ENCODE results near the gene TRAPPC8. TPM values are rescaled to one million over a fixed set of nuclear protein-coding genes. Genes with fewer than 3 reads are reported as not detected.
"Not testable (repeated sequence)": the region's sequence is repeated elsewhere in the genome, so short reads cannot be mapped to it uniquely, and the experiment has no call there.

Gene TRAPPC8
- total RNA-seq, 3 donors from 2014 or later, result 32.3 to 35.9 (median 33.9) TPM

DNA sequence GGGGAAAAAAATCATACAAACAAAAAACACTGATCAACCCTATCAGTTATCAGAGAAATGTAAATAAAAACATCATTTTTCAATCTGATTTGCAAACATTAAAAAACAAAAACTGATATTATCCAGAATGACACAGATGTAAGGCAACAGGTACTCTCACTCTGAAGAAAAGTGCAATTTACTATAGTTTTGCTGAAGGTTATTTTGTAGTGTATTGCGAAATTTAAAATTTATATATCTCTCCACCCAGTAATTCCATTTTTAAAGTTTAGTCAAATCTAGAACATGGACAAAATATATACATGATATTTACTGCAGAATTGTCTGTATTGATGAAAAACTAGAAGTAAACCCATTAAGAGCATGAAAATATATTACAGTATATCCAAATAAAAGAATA is 79.8 kb downstream of the TRAPPC8 start:
- no peak overlapping the region for H3K4me3 Mint-ChIP-seq
- ATAC-seq (no peak), DNase-seq (no peak)
- H3K9me3 Mint-ChIP-seq, result no peaks in the 10 kb centered on the region
- H3K4me1 Mint-ChIP-seq (ENCODE audit: low read depth), result no peaks in the 10 kb centered on the region
- H3K36me3 Mint-ChIP-seq (ENCODE audit: insufficient read depth), result peaks cover 28% of the 10 kb centered on the region
- H3K27me3 Mint-ChIP-seq (ENCODE audit: low read depth), result no peaks in the 10 kb centered on the region

GRCh38 chr18:31860488-31860887 is 82.4 kb downstream of the TRAPPC8 start:
- no peaks in the 10 kb centered on the region for H3K4me1 Mint-ChIP-seq (ENCODE audit: low read depth)
- H3K36me3 Mint-ChIP-seq (ENCODE audit: insufficient read depth), result peaks cover 31% of the 10 kb centered on the region
- no peaks in the 10 kb centered on the region for H3K27me3 Mint-ChIP-seq (ENCODE audit: low read depth)
- H3K9me3 Mint-ChIP-seq, result no peaks in the 10 kb centered on the region
- ATAC-seq, result no peak
- no peak for DNase-seq
- no peak overlapping the region for H3K4me3 Mint-ChIP-seq

GRCh38 chr18:31857526-31858106 is 85.3 kb downstream of the TRAPPC8 start:
- DNase-seq (no peak), ATAC-seq (no peak)
- no peak overlapping the region for H3K4me3 Mint-ChIP-seq
- no peaks in the 10 kb centered on the region for H3K4me1 Mint-ChIP-seq (ENCODE audit: low read depth)
- no peaks in the 10 kb centered on the region for H3K9me3 Mint-ChIP-seq
- no peaks in the 10 kb centered on the region for H3K27me3 Mint-ChIP-seq (ENCODE audit: low read depth)
- peaks cover 40% of the 10 kb centered on the region for H3K36me3 Mint-ChIP-seq (ENCODE audit: insufficient read depth)

DNA sequence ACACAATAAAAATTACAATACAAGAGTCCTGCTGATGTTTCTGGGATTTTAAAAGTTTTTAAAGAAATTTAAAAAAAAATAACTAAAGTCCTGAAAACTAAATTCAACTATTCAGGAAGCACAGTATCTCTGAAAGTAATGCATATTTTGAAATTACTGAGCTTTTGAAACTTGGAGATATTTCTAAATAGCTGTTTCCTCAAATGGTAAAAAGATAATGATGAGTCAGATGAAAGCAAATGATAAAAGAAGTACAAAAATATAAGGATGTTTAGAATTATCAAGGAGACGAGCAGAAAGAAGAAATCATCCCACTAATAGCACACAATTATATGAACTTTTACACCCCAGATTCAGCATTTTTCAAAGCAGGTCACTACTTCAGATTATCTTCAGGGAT is 92.1 kb downstream of the TRAPPC8 start:
- Mint-ChIP-seq H3K36me3 (ENCODE audit: insufficient read depth) (peaks cover 25% of the 10 kb centered on the region), H3K4me3 (no peak overlapping the region), H3K9me3 (no peaks in the 10 kb centered on the region), H3K4me1 (ENCODE audit: low read depth) (no peaks in the 10 kb centered on the region), H3K27me3 (ENCODE audit: low read depth) (no peaks in the 10 kb centered on the region)
- ATAC-seq (no peak), DNase-seq (no peak)

DNA sequence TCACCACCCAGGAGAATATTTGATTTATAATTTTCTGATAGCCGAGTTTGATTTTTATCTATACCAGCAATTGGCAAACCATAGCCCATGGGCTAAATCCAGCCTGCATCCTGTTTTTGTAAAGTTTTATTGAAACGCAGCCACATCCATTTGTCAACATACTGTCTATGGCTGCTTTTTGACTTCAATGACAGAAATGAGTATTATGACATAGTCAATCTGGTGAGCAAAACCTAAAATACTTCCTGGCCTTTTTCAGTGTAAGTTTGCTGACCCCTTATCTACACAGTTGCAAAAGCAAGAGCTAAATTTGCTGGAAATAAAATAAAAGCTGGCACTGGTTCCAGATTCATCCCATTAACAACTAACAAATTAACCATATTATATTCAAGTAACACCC is 102.4 kb downstream of the TRAPPC8 start:
- no peaks in the 10 kb centered on the region for H3K27me3 Mint-ChIP-seq (ENCODE audit: low read depth)
- H3K36me3 Mint-ChIP-seq (ENCODE audit: insufficient read depth), result peaks cover 53% of the 10 kb centered on the region
- no peak for DNase-seq
- H3K4me1 Mint-ChIP-seq (ENCODE audit: low read depth), result no peaks in the 10 kb centered on the region
- ATAC-seq, result no peak
- no peak overlapping the region for H3K4me3 Mint-ChIP-seq
- no peaks in the 10 kb centered on the region for H3K9me3 Mint-ChIP-seq

GRCh38 chr18:31837879-31838278 is 105.0 kb downstream of the TRAPPC8 start:
- H3K27me3 Mint-ChIP-seq (ENCODE audit: low read depth), result no peaks in the 10 kb centered on the region
- H3K4me3 Mint-ChIP-seq, result no peak overlapping the region
- H3K9me3 Mint-ChIP-seq, result no peaks in the 10 kb centered on the region
- no peaks in the 10 kb centered on the region for H3K4me1 Mint-ChIP-seq (ENCODE audit: low read depth)
- no peak for ATAC-seq
- no peak for DNase-seq
- peaks cover 50% of the 10 kb centered on the region for H3K36me3 Mint-ChIP-seq (ENCODE audit: insufficient read depth)

DNA sequence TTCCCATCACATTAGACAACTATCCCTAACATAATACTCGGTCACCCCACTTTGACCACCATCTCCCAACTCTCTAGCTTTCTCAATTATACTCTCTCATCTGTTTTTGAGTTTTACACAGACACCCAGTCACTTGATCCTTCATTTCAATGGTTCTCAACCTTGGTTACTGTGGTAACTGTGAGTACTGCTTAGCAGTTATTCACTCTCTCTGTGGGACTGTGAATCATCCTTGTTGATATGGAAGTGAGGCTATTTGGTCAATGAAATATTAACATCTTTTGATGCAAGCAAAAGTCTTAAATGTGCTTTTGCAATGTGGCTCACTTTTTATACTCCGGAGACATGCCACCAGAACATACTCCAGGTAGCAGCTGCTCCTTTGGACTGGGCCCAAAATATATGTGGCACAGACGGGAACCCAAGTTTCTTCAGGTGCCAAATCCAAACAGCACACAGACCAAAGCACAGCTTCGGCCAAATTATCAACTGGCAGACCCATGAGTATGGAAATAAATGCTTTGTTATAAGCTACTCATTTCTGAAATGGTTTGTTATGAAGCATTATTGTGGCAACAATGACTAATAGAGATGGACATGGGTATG is 107.3 kb downstream of the TRAPPC8 start:
- DNase-seq (no peak), ATAC-seq (no peak)
- no peak overlapping the region for H3K4me3 Mint-ChIP-seq
- H3K9me3 Mint-ChIP-seq, result no peaks in the 10 kb centered on the region
- H3K27me3 Mint-ChIP-seq (ENCODE audit: low read depth), result no peaks in the 10 kb centered on the region
- H3K4me1 Mint-ChIP-seq (ENCODE audit: low read depth), result no peaks in the 10 kb centered on the region
- H3K36me3 Mint-ChIP-seq (ENCODE audit: insufficient read depth), result peaks cover 46% of the 10 kb centered on the region

- H3K4me3 Mint-ChIP-seq, result no peak overlapping the region
- H3K36me3 Mint-ChIP-seq (ENCODE audit: insufficient read depth), result peaks cover 51% of the 10 kb centered on the region
- ATAC-seq, result no peak
- H3K27me3 Mint-ChIP-seq (ENCODE audit: low read depth), result no peaks in the 10 kb centered on the region
- no peak for DNase-seq
- peaks cover 5% of the 10 kb centered on the region for H3K9me3 Mint-ChIP-seq
- no peaks in the 10 kb centered on the region for H3K4me1 Mint-ChIP-seq (ENCODE audit: low read depth)
Measured at GRCh38 chr18:31831903-31832302, 111.0 kb downstream of the TRAPPC8 start.

- no peak overlapping the region for H3K4me3 Mint-ChIP-seq
- ATAC-seq (no peak), DNase-seq (no peak)
- H3K36me3 Mint-ChIP-seq (ENCODE audit: insufficient read depth), result peaks cover 42% of the 10 kb centered on the region
- H3K9me3 Mint-ChIP-seq, result peaks cover 5% of the 10 kb centered on the region
- H3K4me1 Mint-ChIP-seq (ENCODE audit: low read depth), result no peaks in the 10 kb centered on the region
- no peaks in the 10 kb centered on the region for H3K27me3 Mint-ChIP-seq (ENCODE audit: low read depth)
Measured at GRCh38 chr18:31830686-31831085, 112.2 kb downstream of the TRAPPC8 start.

- no peak overlapping the region for H3K4me3 Mint-ChIP-seq
- peaks cover 31% of the 10 kb centered on the region for H3K36me3 Mint-ChIP-seq (ENCODE audit: insufficient read depth)
- H3K4me1 Mint-ChIP-seq (ENCODE audit: low read depth), result no peaks in the 10 kb centered on the region
- DNase-seq, result no peak
- ATAC-seq, result no peak
- H3K9me3 Mint-ChIP-seq, result peaks cover 5% of the 10 kb centered on the region
- no peaks in the 10 kb centered on the region for H3K27me3 Mint-ChIP-seq (ENCODE audit: low read depth)
Measured at GRCh38 chr18:31828613-31829012, 114.3 kb downstream of the TRAPPC8 start.

- not testable (repeated sequence) for H3K27me3 Mint-ChIP-seq (ENCODE audit: low read depth); DNase-seq; ATAC-seq; H3K4me1 Mint-ChIP-seq (ENCODE audit: low read depth); H3K9me3 Mint-ChIP-seq; H3K4me3 Mint-ChIP-seq
- peaks cover 24% of the 10 kb centered on the region for H3K36me3 Mint-ChIP-seq (ENCODE audit: insufficient read depth)
Measured at GRCh38 chr18:31826673-31827325, 116.1 kb downstream of the TRAPPC8 start.

DNA sequence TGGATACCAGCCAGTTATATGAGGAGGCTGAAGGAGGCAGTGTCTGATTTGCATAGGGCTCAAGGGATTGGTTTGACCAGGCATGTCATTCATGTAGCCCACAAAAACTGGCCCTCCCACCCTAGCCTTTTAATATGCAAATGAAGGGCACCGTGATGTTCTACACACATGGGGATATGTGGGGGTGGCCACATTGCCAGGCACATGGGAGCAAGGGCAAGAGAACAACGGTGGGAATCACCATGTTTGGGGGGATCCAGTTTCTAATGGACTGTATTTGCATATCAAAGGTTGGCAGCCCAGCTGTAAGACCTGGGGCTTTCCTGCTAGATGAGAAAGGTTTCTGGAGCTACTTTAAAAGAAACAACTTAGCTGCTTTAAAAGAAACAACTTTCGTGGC is 117.2 kb downstream of the TRAPPC8 start:
- H3K4me1 Mint-ChIP-seq (ENCODE audit: low read depth), result no peaks in the 10 kb centered on the region
- H3K27me3 Mint-ChIP-seq (ENCODE audit: low read depth), result no peaks in the 10 kb centered on the region
- ATAC-seq, result no peak
- H3K36me3 Mint-ChIP-seq (ENCODE audit: insufficient read depth), result peaks cover 23% of the 10 kb centered on the region
- no peak for DNase-seq
- no peak overlapping the region for H3K4me3 Mint-ChIP-seq
- H3K9me3 Mint-ChIP-seq, result peaks cover 5% of the 10 kb centered on the region

DNA sequence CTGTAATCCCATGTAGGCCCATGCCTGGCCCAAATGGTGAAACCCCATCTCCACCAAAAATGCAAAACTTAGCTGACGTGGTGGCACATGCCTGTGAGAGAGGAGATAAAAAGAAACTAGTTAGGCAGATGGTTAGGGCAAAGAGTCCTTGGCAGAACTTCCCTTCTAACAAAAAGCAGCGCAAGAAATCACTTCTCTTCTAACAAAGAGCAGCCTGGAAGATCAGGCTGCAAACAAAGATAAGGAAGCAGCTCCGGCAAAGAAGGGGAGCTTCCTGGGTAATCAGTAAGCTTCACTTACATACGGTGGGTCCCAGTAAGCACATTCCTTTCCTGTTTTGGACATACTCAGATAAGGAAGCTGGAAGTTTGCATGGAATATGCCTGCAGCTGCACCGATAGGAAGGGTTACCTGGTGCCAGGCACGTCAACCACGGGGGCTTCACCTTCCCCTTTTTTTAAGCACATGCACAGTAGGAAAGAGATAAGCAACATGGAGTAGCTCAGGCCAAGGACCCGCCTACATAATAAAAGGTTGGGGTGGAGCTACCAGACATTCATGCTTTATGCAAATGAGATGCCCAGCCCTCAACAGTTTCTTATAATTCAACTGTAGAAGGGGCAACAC is 121.3 kb downstream of the TRAPPC8 start:
- Mint-ChIP-seq H3K9me3 (no peaks in the 10 kb centered on the region), H3K4me3 (no peak overlapping the region), H3K36me3 (ENCODE audit: insufficient read depth) (no peaks in the 10 kb centered on the region), H3K4me1 (ENCODE audit: low read depth) (no peaks in the 10 kb centered on the region), H3K27me3 (ENCODE audit: low read depth) (peaks cover 5% of the 10 kb centered on the region)
- ATAC-seq (no peak), DNase-seq (no peak)

- DNase-seq (no peak), ATAC-seq (no peak)
- H3K36me3 Mint-ChIP-seq (ENCODE audit: insufficient read depth), result no peaks in the 10 kb centered on the region
- H3K27me3 Mint-ChIP-seq (ENCODE audit: low read depth), result peaks cover 10% of the 10 kb centered on the region
- no peaks in the 10 kb centered on the region for H3K4me1 Mint-ChIP-seq (ENCODE audit: low read depth)
- H3K4me3 Mint-ChIP-seq, result no peak overlapping the region
- no peaks in the 10 kb centered on the region for H3K9me3 Mint-ChIP-seq
Measured at GRCh38 chr18:31819925-31820229, 123.1 kb downstream of the TRAPPC8 start.
